ENCODE results near the gene FFAR3. TPM values are rescaled to one million over a fixed set of nuclear protein-coding genes. Genes with fewer than 3 reads are reported as not detected.
"Not testable (repeated sequence)": the region's sequence is repeated elsewhere in the genome, so short reads cannot be mapped to it uniquely, and the experiment has no call there.

Gene FFAR3
- total RNA-seq, 2 experiments from 2014 or later, result not detected

DNA sequence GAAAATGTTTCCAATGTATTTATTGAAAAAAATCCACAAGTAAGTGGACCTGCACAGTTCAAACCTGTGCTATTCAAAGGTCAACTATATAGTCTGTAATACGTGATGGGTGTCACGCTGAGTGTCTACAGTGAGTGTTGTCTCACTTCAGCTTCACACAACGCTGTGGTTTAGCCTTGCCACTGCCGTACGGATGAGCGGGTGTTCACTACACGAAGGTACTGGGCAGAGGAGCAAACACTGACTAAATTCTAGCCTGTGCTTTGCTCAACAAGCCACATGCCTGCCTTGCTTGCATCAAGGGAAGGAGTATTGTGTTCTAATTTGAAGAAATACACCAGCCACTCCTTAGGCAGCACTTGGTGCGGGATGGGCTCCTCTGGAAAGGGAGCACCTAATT is 3.4 kb upstream of the FFAR3 start:
- no peak overlapping the region for H3K27ac ChIP-seq (ENCODE audit: low read depth in 1 of 2, low read length in 2 of 2)
- H3K36me3 ChIP-seq (ENCODE audit: insufficient read depth, low read length), result no peaks in the 10 kb centered on the region
- ATAC-seq (ENCODE audit: poor library complexity) (no peak), DNase-seq (peak in 1 of 14 experiments; percentile 22)
- Mint-ChIP-seq H3K27me3 (peaks cover 10% of the 10 kb centered on the region), H3K36me3 (ENCODE audit: low read depth) (no peaks in the 10 kb centered on the region), H3K4me3 (no peak overlapping the region), H3K9me3 (no peaks in the 10 kb centered on the region), H3K27ac (no peak overlapping the region), H3K4me1 (ENCODE audit: low read depth) (peaks cover 15% of the 10 kb centered on the region)
- H3K9me3 ChIP-seq (ENCODE audit: control insufficient read depth in 1 of 2, insufficient read depth in 1 of 2, low read length in 2 of 2), result peaks cover 0 to 3% of the 10 kb centered on the region in 2 experiments
- intact Hi-C loops (cut with DNase I, micrococcal nuclease), result loop anchor here in 1 of 2 experiments (5.0 kb wide), 1 partner anchor 237 kb away; no protein-coding TSS in a partner anchor
- no peak overlapping the region for H3K4me3 ChIP-seq (ENCODE audit: low read length)
- peaks cover 13% of the 10 kb centered on the region for H3K4me1 ChIP-seq (ENCODE audit: insufficient read depth, low read length)
- no peaks in the 10 kb centered on the region for H3K27me3 ChIP-seq (ENCODE audit: control insufficient read depth in 1 of 2, insufficient read depth in 2 of 2, low read length in 2 of 2)
- TF ChIP-seq, protein P1, sequence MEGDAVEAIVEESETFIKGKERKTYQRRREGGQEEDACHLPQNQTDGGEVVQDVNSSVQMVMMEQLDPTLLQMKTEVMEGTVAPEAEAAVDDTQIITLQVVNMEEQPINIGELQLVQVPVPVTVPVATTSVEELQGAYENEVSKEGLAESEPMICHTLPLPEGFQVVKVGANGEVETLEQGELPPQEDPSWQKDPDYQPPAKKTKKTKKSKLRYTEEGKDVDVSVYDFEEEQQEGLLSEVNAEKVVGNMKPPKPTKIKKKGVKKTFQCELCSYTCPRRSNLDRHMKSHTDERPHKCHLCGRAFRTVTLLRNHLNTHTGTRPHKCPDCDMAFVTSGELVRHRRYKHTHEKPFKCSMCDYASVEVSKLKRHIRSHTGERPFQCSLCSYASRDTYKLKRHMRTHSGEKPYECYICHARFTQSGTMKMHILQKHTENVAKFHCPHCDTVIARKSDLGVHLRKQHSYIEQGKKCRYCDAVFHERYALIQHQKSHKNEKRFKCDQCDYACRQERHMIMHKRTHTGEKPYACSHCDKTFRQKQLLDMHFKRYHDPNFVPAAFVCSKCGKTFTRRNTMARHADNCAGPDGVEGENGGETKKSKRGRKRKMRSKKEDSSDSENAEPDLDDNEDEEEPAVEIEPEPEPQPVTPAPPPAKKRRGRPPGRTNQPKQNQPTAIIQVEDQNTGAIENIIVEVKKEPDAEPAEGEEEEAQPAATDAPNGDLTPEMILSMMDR (IDR thresholded peaks at IDR 0.05), result no peak
- CTCF ChIA-PET, result no interaction called here
- POLR2A ChIA-PET, result no interaction called here

DNA sequence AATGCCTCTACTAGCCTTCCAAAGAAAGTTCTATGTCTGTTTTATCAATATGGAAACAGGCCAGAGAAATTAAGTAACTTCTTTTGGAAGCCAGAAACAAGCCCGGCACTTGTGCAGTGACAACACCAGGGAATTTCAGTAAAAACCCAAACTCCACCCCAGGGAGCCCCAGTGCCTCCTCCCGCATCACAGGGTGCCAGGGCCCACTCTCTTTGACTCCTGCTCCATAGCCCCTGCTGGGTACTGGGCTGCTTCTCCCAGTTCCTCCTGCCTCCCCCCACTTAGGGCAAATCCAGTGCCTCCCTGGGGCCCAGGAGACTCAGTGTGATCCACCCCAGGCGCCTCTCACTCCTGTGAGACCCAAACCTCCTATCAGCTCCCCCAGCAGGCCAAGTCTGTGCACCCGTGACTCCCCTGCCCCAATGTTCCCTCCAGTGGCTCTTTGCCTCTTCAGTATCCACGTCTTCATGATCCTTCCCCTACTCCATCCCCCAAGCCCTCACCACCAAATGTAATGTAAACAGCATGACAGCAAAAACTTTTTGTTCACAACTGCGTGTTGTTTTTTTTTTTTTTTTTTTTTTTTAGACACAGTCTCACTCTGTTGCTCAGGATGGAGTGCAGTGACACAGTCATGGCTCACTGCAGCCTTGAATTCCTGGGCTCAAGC is 2.3 kb upstream of the FFAR3 start:
- Histone ChIP-seq H3K4me3 (ENCODE audit: low read length) (no peak overlapping the region), H3K27ac (ENCODE audit: low read depth in 1 of 2, low read length in 2 of 2) (no peak overlapping the region), H3K27me3 (ENCODE audit: control insufficient read depth in 1 of 2, insufficient read depth in 2 of 2, low read length in 2 of 2) (no peaks in the 10 kb centered on the region), H3K4me1 (ENCODE audit: insufficient read depth, low read length) (peaks cover 13% of the 10 kb centered on the region), H3K36me3 (ENCODE audit: insufficient read depth, low read length) (no peaks in the 10 kb centered on the region), H3K9me3 (ENCODE audit: control insufficient read depth in 1 of 2, insufficient read depth in 1 of 2, low read length in 2 of 2) (peaks cover 0 to 3% of the 10 kb centered on the region in 2 experiments)
- H3K4me1 Mint-ChIP-seq (ENCODE audit: low read depth), result peaks cover 15% of the 10 kb centered on the region
- no peak for ATAC-seq (ENCODE audit: poor library complexity)
- no peak overlapping the region for H3K27ac Mint-ChIP-seq
- no peak overlapping the region for H3K4me3 Mint-ChIP-seq
- H3K9me3 Mint-ChIP-seq, result no peaks in the 10 kb centered on the region
- peaks cover 10% of the 10 kb centered on the region for H3K27me3 Mint-ChIP-seq
- DNase-seq, result no peak
- TF ChIP-seq, protein P1 (IDR thresholded peaks at IDR 0.05), result no peak
- intact Hi-C loops (cut with DNase I, micrococcal nuclease), result no loop called here
- POLR2A ChIA-PET, result interaction anchor here (2.5 kb wide), 1 partner anchor 107 kb away, joined by 13 read pairs; no protein-coding TSS in a partner anchor
- CTCF ChIA-PET, result no interaction called here
- no peaks in the 10 kb centered on the region for H3K36me3 Mint-ChIP-seq (ENCODE audit: low read depth)

DNA sequence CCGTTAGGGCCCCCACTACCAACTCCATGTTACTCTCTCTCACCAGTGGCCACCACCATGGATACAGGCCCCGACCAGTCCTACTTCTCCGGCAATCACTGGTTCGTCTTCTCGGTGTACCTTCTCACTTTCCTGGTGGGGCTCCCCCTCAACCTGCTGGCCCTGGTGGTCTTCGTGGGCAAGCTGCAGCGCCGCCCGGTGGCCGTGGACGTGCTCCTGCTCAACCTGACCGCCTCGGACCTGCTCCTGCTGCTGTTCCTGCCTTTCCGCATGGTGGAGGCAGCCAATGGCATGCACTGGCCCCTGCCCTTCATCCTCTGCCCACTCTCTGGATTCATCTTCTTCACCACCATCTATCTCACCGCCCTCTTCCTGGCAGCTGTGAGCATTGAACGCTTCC is 574 bp downstream of the FFAR3 start:
- POLR2A ChIA-PET; H3K27ac Mint-ChIP-seq; H3K27me3 ChIP-seq (ENCODE audit: control insufficient read depth in 1 of 2, insufficient read depth in 2 of 2, low read length in 2 of 2); intact Hi-C loops (cut with DNase I, micrococcal nuclease); H3K36me3 Mint-ChIP-seq (ENCODE audit: low read depth); CTCF ChIA-PET; H3K36me3 ChIP-seq (ENCODE audit: insufficient read depth, low read length); H3K4me1 Mint-ChIP-seq (ENCODE audit: low read depth); ATAC-seq (ENCODE audit: poor library complexity); H3K4me3 Mint-ChIP-seq; H3K27me3 Mint-ChIP-seq; DNase-seq; H3K4me3 ChIP-seq (ENCODE audit: low read length); H3K9me3 ChIP-seq (ENCODE audit: control insufficient read depth in 1 of 2, insufficient read depth in 1 of 2, low read length in 2 of 2); H3K9me3 Mint-ChIP-seq; H3K4me1 ChIP-seq (ENCODE audit: insufficient read depth, low read length); H3K27ac ChIP-seq (ENCODE audit: low read depth in 1 of 2, low read length in 2 of 2): not testable (repeated sequence)

DNA sequence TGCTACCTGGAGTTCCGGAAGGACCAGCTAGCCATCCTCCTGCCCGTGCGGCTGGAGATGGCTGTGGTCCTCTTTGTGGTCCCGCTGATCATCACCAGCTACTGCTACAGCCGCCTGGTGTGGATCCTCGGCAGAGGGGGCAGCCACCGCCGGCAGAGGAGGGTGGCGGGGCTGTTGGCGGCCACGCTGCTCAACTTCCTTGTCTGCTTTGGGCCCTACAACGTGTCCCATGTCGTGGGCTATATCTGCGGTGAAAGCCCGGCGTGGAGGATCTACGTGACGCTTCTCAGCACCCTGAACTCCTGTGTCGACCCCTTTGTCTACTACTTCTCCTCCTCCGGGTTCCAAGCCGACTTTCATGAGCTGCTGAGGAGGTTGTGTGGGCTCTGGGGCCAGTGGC is 1.1 kb downstream of the FFAR3 start:
- H3K36me3 ChIP-seq (ENCODE audit: insufficient read depth, low read length); H3K9me3 Mint-ChIP-seq; H3K36me3 Mint-ChIP-seq (ENCODE audit: low read depth); H3K4me3 Mint-ChIP-seq; H3K27me3 Mint-ChIP-seq; ATAC-seq (ENCODE audit: poor library complexity); H3K4me3 ChIP-seq (ENCODE audit: low read length); H3K4me1 ChIP-seq (ENCODE audit: insufficient read depth, low read length); H3K27ac ChIP-seq (ENCODE audit: low read depth in 1 of 2, low read length in 2 of 2); H3K27ac Mint-ChIP-seq; H3K4me1 Mint-ChIP-seq (ENCODE audit: low read depth); intact Hi-C loops (cut with DNase I, micrococcal nuclease); H3K27me3 ChIP-seq (ENCODE audit: control insufficient read depth in 1 of 2, insufficient read depth in 2 of 2, low read length in 2 of 2); H3K9me3 ChIP-seq (ENCODE audit: control insufficient read depth in 1 of 2, insufficient read depth in 1 of 2, low read length in 2 of 2); POLR2A ChIA-PET; CTCF ChIA-PET: not testable (repeated sequence)
- DNase-seq, result peak in 1 of 14 experiments; percentile 30

DNA sequence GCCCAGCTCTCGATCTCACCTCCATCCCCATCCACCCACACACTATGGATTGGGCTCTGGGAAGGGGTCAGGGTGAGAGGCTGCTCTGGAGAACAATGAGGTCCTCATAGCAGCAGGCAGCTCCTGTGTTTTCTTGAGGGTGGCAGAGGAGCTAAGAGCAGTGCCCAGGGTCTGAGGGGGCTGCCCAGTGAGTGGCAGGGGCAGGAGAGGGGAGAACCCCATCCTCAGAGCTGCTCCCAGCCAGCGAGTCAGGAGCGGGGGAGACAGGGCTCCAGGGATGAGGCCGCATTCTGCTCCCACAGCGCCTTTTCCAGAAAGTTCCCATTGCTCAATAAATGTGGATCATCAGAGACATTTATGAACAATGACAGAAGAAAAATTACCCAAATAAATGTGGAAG is 1.8 kb downstream of the FFAR3 start:
- H3K36me3 ChIP-seq (ENCODE audit: insufficient read depth, low read length); H3K9me3 Mint-ChIP-seq; H3K4me3 ChIP-seq (ENCODE audit: low read length); H3K27me3 Mint-ChIP-seq; H3K4me1 ChIP-seq (ENCODE audit: insufficient read depth, low read length); H3K27me3 ChIP-seq (ENCODE audit: control insufficient read depth in 1 of 2, insufficient read depth in 2 of 2, low read length in 2 of 2); H3K4me3 Mint-ChIP-seq; intact Hi-C loops (cut with DNase I, micrococcal nuclease); H3K9me3 ChIP-seq (ENCODE audit: control insufficient read depth in 1 of 2, insufficient read depth in 1 of 2, low read length in 2 of 2); POLR2A ChIA-PET; CTCF ChIA-PET; H3K36me3 Mint-ChIP-seq (ENCODE audit: low read depth); H3K4me1 Mint-ChIP-seq (ENCODE audit: low read depth); ATAC-seq (ENCODE audit: poor library complexity); H3K27ac Mint-ChIP-seq; H3K27ac ChIP-seq (ENCODE audit: low read depth in 1 of 2, low read length in 2 of 2): not testable (repeated sequence)
- DNase-seq, result peak in 1 of 14 experiments; percentile 8
